Middle frontal gyrus (tissue), 1 donor: ENCODE measurements around the gene ZNF664.

Experiments
- DNase-seq: peaks from one replicate; pipeline ENCODE4 v3.0.0-alpha.2; 2015; ENCODE audit warnings: low spot score; ENCODE audit errors: extremely low spot score

The ZNF664 gene

DNA sequence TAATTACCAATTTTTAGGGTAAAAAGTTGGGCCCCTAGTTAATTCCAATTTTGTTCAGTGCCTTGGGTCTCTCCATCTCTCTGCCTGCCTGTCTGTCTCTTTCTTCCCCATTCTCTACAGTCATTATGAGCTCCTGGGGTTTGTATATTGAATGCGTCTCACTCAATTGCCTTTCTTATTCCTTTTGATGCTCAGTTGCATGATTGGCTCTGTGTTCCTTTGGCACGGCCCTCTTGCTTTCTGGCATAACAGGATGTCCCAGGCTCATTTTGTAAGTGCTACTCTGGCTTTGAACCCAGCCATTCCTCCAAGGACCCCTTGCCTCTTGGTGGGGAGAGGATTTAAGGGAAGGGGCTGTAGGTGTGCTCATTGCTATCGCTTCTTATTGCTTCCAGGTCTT lies 35.6 kb downstream of the ZNF664 start:
- no peak for DNase-seq

DNA sequence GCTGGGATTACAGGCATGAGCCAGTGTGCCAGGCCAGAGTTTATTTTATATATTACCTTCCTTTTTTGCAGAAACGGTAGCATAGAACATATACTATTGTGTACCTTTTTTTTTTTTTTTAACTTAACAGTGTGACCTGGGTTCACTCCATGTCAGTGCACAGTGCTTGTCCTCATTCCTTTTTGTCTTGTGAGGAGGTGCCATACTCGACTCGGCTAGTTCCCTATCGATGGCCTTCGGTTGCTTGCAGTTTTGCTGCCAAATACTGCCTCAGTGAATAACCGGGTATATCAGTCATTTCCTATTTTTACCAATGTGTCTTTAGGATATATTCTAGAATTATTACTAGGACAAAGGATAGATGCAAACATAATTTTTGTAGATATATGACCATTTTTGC lies 36.8 kb downstream of the ZNF664 start:
- DNase-seq: no peak

DNA sequence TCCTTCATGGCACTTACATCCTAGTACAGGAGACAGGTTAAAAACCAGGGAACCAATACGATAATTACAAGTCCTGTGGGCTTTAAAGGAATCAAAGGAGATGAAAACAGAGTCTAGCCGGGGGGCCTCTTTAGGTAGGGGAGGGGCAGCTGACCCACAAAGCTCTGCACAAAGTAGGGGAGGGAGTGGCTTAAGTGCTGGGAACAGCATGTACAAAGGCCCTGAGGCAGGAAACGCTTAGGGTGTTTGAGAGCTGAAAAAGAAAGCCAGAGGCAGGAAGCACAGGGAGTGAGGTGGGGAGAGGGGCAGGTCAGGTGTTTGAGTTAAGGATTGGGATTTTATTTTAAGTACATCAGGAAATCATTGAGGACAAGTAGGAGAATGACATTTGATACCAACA lies 37.7 kb downstream of the ZNF664 start:
- no peak for DNase-seq

DNA sequence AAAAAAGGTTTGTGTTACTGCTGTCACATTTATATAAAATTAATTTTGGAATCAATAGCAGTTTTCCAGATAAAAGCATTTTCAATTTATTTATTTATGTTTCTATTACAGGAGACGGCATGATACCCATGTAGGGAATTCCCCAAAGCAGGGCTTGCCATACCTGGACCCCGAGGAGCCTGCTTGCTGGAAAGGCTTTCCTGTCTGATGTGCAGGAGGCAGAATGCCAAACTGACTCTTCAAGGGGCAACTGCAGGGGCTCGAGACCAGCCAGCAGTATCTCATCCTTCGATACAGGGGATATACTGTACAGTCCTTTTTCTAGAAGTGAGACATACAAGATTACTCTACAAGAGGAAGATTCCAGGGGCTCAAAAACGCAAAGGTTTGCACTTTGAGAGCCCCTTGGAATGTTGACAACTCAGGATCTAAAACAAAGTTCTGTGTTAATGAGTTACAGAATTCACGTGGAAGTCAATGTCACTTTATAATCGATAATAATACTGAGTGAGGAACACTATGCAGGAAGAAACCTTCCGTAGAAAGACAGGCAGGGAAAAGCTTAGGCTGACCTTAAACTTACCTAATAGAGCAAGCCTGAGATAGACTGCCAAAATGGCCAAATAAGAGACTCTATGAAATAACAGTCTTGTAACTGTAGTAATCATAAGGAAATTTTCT lies 38.6 kb downstream of the ZNF664 start:
- DNase-seq: no peak

DNA sequence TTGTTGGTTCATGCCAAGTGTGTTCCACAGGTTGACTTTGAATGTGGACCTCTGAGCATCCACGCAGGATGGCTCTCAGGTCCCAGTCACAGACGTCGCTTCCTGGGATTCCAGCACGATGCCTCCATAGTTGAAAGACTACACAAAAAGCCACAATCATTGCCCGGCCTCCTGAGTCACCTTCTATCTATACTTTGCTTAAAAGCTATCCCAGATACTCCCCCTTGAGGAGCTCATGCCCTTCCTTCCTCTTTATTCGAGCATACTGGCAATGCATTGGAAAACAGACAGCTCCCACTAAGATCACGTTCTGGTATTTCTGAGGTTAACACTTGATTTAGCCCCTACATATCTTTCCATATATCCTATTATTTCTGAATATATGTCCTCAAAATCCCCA lies 40.1 kb downstream of the ZNF664 start:
- no peak for DNase-seq

DNA sequence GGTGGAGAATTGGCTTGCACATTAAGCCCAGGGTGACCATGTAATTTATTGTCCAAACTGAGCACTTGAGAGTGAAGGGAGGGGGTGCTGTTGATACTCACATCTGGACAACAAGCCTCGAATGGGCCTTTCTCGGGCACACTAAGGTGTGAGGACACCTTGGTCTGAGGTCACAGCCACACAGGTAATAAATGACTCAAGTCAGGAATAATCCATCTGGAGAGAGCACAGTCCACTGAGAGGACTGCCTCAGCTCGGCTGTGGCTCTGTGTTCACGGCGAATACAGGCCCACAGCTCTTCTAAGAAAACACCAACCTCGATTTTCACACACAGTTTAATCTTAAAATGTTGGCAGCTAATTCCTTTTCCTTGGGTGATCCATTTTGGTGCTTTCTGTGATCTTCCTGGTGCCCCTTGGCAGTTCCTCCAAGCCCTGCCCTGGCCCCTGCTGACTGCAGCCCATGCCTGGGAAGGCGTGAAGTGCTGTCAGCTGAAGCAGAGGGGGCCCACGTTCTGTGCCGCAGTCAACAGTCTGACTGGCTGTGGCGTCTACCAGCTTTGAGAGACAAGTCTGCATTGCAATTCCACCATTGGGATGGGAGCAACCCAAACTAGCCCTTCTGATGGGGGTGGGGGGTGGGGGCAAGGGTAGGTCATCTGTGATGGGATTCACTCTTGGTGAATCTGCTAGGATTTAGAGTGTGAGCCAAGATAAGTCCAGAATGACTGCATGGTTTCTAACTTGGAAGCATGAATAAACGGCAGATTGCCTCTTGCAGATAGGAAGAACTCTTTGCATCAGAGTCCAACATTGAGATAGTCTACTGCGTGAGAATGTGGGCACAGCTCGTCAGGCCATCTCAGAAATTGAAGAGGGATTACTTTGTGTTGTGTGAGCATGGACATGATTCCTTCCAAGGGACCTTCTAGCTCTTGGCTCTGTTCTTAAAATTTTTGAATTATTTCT lies 42.8 kb downstream of the ZNF664 start:
- no peak for DNase-seq

GRCh38 chr12:124017064-124017463 lies 44.0 kb downstream of the ZNF664 start:
- DNase-seq: no peak

DNA sequence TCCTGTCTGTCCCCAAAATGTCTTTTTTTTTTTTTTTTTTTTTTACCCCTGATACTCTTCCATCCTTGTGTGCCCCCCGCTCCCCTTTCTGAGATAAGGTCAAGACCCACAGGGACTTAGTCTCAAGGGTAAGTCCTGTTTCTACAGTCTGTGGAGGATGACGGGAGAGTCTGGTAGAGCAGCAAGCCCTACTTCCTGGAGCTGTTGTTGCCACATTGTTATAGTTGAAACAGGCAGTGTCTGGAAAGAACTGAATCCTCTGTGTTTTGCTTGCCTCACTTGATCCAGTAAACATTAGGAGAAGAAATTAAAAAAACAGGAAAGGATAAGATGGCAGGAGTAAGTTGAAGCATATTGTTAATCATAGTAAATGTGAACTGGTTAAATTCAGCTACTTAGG lies 45.5 kb downstream of the ZNF664 start:
- DNase-seq: no peak

DNA sequence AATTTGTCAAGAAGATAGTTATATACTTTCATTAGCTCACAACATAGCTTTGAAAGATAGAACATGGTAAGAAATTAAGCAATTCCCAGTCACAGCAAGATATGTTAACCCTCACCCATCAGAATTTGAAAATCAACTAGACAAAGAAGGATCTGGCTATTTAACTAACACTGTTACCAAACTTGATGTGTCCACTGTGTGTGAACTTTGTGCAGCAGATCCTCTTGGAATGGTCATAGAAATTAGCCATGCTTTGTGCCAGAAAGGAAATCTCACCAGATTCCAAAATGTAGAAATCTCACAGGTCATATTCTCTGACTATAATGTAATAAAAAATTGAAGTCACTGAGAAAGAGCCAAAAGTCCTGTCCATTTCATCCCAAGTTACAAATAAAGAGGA lies 46.1 kb downstream of the ZNF664 start:
- no peak for DNase-seq

DNA sequence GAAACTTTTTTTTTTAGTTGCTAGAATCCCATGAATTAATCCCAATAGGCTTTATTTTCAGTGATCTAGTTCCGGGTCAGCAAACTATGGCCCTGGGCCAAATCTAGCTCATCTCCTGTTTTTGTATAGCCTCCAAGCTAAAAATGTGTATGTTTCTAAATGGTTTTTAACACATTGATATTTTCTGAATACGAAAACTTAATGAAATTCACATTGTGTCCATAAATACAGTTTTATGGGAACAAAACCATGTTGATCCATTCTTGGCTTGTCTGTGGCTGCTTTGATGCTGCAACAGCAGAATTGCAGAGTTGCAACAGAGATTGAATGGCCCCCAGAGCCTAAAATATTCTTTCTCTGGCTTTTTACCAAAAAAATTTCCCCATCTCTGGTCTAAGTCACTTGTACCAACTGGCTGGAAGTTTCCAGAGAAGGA lies 47.5 kb downstream of the ZNF664 start:
- no peak for DNase-seq

DNA sequence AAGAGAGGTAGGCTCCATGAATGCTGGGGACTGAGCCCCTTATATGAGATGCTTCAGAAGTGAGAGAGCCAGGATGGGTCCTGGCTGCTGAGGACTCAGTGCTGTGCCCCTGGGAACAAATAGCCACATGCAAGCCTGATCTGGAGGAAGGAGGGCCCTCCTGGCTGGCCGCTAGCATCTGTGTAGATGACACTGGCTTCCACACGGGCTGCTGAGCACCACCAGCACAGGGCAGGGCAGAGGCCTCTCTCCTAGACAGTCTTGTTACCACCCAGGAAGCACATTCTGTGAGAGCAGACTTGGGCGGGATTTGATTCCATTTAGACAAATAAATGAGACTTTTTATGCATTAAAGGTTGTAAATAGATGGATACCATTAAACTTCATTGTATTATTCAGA lies 48.0 kb downstream of the ZNF664 start:
- no peak for DNase-seq

GRCh38 chr12:124022161-124022560 lies 49.1 kb downstream of the ZNF664 start:
- DNase-seq: no peak

- no peak for DNase-seq
Measured at GRCh38 chr12:124024263-124024678, 51.3 kb downstream of the ZNF664 start.

DNA sequence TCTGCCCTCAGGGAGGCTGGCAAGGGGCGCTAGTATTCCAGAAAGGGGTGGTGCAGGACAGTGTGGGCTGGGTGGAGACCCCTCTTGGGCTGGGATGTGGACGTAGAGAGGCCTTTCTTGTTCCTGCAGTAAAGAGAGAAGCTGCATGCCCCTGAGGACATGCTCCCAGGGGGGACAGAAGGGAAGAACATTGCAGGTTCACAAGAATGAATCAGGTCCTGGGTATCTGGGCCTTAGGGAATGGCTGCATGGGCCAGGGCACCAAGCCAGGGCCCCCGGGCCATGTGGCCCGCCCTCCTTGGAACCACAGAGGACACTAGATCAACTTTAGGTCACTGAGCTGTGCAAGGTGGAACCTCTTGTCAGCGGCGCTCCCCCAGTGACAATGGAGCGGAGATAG lies 51.8 kb downstream of the ZNF664 start:
- DNase-seq: no peak

DNA sequence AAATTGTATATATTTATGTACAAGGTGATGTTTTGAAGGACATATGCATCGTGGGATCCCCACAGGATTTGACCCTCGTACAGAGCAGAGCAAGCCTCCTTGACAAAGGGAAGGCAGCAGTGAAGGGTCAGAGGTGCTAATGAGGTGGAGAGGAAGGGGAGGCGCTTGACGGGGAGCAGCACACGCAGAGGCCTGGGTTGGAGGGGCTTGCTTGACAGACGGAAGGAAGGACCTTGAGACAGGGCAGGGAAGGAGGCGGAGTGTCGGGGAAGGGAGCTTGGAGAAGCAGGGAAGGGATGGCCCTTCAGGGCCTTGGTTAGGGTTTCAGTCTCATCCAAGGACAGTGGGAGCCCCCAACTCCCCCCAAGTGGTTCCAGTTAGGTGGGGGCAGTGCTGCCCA lies 52.6 kb downstream of the ZNF664 start:
- no peak for DNase-seq

DNA sequence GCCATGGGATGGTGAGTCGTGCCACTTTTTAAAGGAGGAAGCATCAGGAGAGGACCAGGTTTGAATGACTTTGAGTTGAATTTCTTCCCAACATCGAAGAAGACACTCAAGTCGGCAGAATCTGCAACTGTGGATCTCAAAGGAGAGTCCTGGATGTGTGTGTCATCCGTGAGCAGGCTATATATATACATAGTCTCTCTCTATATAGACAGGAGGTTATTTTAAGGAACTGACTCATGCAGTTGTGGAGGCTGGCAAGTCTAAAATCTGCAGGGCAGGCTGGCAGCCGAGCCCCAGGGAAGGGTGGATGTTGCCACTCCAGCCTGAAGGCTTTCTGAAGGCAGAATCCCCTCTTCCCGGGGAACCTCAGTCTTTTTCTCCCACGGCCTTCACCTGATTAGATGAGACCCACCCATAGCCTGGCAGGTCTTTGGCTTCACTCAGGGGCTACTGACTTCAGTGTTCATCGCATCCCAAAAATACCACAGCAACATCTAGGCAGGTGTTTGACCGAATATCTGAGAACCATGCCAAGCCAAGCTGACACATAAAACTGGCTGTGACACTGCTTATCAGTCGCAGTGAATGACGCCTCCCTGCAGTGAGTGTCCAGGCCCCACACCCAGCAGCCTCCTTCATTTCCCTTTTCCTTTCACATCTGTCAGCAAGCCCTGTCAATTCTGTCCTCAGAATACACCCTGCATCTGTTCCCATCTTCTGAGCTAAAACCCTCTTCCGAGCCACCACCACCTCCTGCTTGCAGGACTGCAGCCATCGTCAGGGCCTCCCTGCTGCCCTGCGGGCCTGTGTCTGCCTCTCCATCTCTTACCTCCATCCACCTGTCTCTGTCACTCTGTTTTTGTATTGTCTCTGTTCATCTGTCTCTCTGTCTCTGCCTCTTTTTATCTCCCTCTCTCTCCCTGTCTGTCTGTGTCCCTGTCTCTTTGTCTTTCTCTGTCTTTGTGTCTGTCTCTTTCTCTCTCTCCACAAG lies 54.0 kb downstream of the ZNF664 start:
- DNase-seq: peak; percentile 49

- no peak for DNase-seq
Measured at GRCh38 chr12:124027753-124028554, 54.9 kb downstream of the ZNF664 start.

- no peak for DNase-seq
Measured at GRCh38 chr12:124028555-124028925, 55.5 kb downstream of the ZNF664 start.

GRCh38 chr12:124030008-124030407 lies 57.0 kb downstream of the ZNF664 start:
- no peak for DNase-seq

GRCh38 chr12:124030510-124030909 lies 57.5 kb downstream of the ZNF664 start:
- DNase-seq: no peak

GRCh38 chr12:124031058-124031457 lies 58.0 kb downstream of the ZNF664 start:
- DNase-seq: no peak
